PC-9 (cell line): ENCODE measurements around the gene CNTN1.

Experiments used
- CTCF ChIP-seq: fragments of 200-600 bp; sonication (generic); conservative IDR thresholded peaks from 2 replicates; pipeline ENCODE4 v1.6.1; 2017; ENCODE audit warnings: mixed run types, antibody characterized with exemption, mild to moderate bottlenecking, moderate library complexity
- EZH2 ChIP-seq: fragments of 200-600 bp; sonication (generic); IDR thresholded peaks from 2 replicates; pipeline ENCODE4 v1.8.0; 2017; ENCODE audit warnings: antibody characterized with exemption, low read depth

- TF ChIP-seq CTCF (no peak), EZH2 (no peak)
These were observed 47.5 kb upstream of the CNTN1 start for GRCh38 chr12:40644708-40645107.
